Chondrocyte (in vitro differentiated cells): ENCODE measurements around the gene GPR4. TPM values are rescaled to one million over a fixed set of nuclear protein-coding genes. Genes with fewer than 3 reads are reported as not detected.

Source experiments
- DNase-seq: peaks from one replicate; pipeline ENCODE4 v3.0.0; 2021; ENCODE audit warnings: mixed read lengths, low spot score
- H3K27ac Mint-ChIP-seq: one replicate; pipeline ENCODE4 v1.8.0; 2021; ENCODE audit warnings: mild to moderate bottlenecking, moderate library complexity, mixed read lengths; ENCODE audit not compliant: unreplicated experiment
- H3K27me3 Mint-ChIP-seq: 2 replicates; pipeline ENCODE4 v1.8.0; 2021; ENCODE audit warnings: low read depth, mixed read lengths
- H3K36me3 Mint-ChIP-seq: 2 replicates; pipeline ENCODE4 v1.8.0; 2021; ENCODE audit warnings: low read depth, mixed read lengths
- H3K4me1 Mint-ChIP-seq: 2 replicates; pipeline ENCODE4 v1.8.0; 2021; ENCODE audit warnings: low read depth, mild to moderate bottlenecking, mixed read lengths
- H3K4me3 Mint-ChIP-seq: one replicate; pipeline ENCODE4 v1.8.0; 2021; ENCODE audit warnings: mild to moderate bottlenecking, moderate library complexity, mixed read lengths; ENCODE audit not compliant: unreplicated experiment
- H3K9me3 Mint-ChIP-seq: 2 replicates; pipeline ENCODE4 v1.8.0; 2021; ENCODE audit warnings: low read depth, mixed read lengths
- total RNA-seq: library from RNA; stranded (reverse); gene quantifications from 3 replicates; pipeline ENCODE4 v1.2.1, GENCODE V29; 2021
- TF ChIP-seq, protein P1 (sequence below): fragments of 200-600 bp; sonication (generic); IDR thresholded peaks from 2 replicates; pipeline ENCODE4 v1.5.0; 2021; ENCODE audit warnings: antibody characterized with exemption, mild to moderate bottlenecking, moderate library complexity

GPR4 gene
- total RNA-seq, 1 donor from 2014 or later, result not detected

DNA sequence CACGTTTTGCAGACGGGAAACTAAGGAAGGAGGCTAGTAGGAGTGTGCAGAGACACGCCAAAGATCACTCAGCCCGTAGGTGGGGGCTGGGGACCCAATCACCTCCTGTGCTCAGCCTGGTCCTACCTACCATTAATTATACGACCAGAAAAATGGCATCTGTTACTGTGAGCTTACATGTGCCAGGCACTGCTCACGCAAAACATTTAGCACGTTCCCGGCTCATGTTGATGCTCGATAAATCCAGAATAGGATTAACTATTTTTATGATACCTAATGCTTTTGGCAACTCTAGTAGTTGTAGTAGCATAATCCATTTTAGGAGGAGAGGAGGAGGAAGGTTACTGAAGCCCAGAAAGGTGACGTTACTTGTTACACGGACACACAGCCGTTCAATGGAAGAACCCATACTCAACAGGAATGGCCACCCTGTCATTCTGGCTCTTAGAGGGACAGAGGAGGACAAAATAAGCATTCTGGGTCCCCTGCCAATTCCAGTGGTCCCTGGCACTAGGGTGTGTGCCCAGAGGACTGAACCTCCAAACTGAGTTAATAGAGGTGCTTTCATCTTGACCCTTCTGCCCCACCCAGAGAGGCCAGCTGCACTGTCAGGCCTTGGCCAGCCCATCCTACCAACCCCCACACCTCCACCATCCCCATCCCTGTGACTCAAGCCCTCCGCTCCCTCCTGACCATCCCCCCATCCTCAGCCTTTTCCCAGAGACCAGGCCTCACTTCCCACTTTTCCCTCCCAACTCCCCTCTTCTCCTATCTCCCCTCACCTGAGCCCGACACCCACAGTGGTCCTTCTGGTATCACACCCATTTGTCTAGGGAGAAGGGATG lies 42.1 kb upstream of the GPR4 start:
- no peaks in the 10 kb centered on the region for H3K9me3 Mint-ChIP-seq
- no peaks in the 10 kb centered on the region for H3K36me3 Mint-ChIP-seq
- TF ChIP-seq, protein P1, sequence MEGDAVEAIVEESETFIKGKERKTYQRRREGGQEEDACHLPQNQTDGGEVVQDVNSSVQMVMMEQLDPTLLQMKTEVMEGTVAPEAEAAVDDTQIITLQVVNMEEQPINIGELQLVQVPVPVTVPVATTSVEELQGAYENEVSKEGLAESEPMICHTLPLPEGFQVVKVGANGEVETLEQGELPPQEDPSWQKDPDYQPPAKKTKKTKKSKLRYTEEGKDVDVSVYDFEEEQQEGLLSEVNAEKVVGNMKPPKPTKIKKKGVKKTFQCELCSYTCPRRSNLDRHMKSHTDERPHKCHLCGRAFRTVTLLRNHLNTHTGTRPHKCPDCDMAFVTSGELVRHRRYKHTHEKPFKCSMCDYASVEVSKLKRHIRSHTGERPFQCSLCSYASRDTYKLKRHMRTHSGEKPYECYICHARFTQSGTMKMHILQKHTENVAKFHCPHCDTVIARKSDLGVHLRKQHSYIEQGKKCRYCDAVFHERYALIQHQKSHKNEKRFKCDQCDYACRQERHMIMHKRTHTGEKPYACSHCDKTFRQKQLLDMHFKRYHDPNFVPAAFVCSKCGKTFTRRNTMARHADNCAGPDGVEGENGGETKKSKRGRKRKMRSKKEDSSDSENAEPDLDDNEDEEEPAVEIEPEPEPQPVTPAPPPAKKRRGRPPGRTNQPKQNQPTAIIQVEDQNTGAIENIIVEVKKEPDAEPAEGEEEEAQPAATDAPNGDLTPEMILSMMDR, result no peak
- no peak overlapping the region for H3K27ac Mint-ChIP-seq
- H3K27me3 Mint-ChIP-seq, result no peaks in the 10 kb centered on the region
- no peak overlapping the region for H3K4me3 Mint-ChIP-seq
- H3K4me1 Mint-ChIP-seq, result peaks cover 33% of the 10 kb centered on the region
- no peak for DNase-seq

DNA sequence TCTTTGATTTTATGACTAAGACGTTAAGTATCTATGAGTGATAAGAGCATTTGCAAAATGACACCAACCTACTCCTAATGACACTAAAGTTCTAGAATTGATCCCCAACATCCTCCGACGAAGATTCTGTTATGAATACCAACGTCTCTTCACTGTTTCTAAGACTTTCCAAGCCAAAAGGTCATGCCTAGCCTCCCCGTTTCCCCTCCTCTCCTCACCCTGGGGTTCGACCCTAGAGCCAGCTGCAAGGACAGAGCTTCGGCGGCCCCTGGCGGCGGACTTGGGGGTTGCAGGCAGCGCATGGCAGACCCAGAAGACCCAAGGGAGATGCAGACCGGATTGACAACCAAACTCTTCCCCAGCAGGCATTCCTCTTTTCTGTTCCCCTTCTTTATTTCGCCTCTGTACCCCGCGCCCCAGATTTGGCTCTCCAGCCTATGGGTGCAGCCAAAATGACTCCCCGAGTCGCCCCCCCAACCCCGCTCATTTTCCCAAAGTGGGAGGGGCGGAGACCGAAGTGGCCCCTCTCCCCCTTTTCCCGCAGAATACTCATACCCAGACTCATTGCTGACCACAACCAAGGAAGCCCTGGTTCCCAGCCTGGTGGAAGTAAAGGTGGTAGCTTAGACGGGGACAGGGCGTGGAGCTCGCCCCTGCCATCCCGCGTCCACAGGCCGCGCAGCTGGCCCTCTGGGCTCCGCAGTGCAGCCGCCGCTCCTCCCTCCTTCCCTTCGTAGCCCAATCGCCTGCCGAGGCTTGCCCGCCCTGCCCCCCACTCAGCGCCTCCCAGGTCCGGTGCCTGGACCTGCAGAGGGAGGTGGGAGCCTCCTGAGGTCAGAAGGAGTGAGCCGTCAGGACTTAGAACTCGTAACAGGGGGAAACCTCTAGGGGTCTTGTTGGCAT lies 41.3 kb upstream of the GPR4 start:
- H3K36me3 Mint-ChIP-seq, result no peaks in the 10 kb centered on the region
- no peak overlapping the region for H3K4me3 Mint-ChIP-seq
- no peaks in the 10 kb centered on the region for H3K9me3 Mint-ChIP-seq
- no peaks in the 10 kb centered on the region for H3K27me3 Mint-ChIP-seq
- TF ChIP-seq, protein P1, result peak; percentile 95
- DNase-seq, result no peak
- H3K4me1 Mint-ChIP-seq, result peaks cover 42% of the 10 kb centered on the region
- H3K27ac Mint-ChIP-seq, result peak overlapping the region; percentile 15

DNA sequence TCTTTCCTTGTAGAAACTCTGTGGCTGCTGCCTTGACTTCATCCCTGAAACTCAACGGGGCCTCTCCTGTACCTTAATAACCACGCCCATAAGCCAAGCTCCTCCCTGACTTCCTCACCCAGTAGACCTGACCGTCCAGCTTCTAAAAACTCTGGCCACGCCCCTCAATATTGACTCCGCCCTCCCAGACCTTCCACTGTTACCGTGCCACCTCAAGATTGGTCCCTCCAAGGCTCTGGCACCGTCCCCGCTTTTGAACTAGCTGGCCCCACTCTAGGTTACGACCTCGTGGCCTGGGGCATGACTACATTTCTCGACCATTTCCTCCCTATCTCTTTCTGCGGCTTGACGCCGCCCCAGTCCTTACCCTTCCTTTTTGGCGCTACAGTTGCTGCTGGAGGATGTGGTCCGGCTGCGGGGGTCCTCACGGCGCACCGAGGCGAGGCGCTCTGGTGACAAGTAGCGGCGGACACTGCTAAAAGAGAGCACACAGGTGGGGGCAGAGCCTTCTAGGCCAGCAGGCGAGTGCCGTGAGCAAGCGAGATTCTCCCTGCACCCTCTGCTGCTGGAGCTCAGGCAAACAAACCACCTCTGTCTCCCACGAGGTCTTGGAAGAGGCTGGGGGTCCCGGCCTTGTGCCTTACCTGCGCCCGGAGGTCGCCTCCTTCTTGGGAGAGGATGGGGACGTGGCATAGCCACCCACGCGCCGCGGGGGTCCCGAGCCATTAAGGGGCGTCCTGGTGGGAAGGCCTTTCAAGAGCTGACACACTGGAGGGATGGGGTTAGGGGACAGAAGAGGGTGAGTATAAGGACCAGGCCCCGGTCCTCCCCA lies 39.5 kb upstream of the GPR4 start:
- DNase-seq, result no peak
- TF ChIP-seq, protein P1, result no peak
- no peaks in the 10 kb centered on the region for H3K36me3 Mint-ChIP-seq
- peak overlapping the region; percentile 94 for H3K27ac Mint-ChIP-seq
- peaks cover 46% of the 10 kb centered on the region for H3K4me1 Mint-ChIP-seq
- H3K4me3 Mint-ChIP-seq, result peak overlapping the region; percentile 74
- no peaks in the 10 kb centered on the region for H3K9me3 Mint-ChIP-seq
- no peaks in the 10 kb centered on the region for H3K27me3 Mint-ChIP-seq

DNA sequence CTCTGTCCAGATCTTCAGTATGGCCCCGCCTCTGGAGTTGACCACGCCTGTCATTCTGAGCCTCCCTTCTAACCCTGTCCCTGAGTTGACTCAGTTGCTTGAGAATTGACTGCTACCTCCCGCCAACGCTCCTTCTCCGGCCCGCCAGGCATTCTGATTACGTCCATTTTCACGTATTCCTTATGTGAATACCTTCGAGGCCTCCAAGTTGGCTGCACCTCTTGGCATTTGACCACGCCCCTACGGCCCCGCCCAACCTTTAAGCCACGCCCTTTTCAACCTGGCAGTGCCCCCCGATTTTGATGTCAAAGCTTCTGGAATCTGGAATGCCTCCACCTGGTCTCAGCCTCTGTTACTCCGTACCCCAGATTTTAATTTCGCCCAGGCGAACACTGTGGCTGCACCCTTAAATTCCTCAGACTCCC lies 38.8 kb upstream of the GPR4 start:
- no peaks in the 10 kb centered on the region for H3K27me3 Mint-ChIP-seq
- DNase-seq, result no peak
- H3K27ac Mint-ChIP-seq, result peak overlapping the region; percentile 94
- no peaks in the 10 kb centered on the region for H3K36me3 Mint-ChIP-seq
- H3K4me1 Mint-ChIP-seq, result peaks cover 40% of the 10 kb centered on the region
- no peaks in the 10 kb centered on the region for H3K9me3 Mint-ChIP-seq
- TF ChIP-seq, protein P1, result no peak
- peak overlapping the region; percentile 74 for H3K4me3 Mint-ChIP-seq
